Loucy (cell line): ENCODE measurements around the gene ATP9A.
"Not testable (repeated sequence)": the region's sequence is repeated elsewhere in the genome, so short reads cannot be mapped to it uniquely, and the experiment has no call there.

Experiments
- H2AFZ ChIP-seq: fragments of 200-600 bp; sonication (generic); 2 replicates; pipeline ENCODE4 v1.6.0; 2016; ENCODE audit warnings: antibody characterized with exemption, mild to moderate bottlenecking, low read length, moderate library complexity
- H3F3A ChIP-seq: fragments of 200-600 bp; 2 replicates; pipeline ENCODE4 v1.6.0; 2016; ENCODE audit warnings: antibody characterized with exemption, low read depth, mild to moderate bottlenecking
- H3K27me3 ChIP-seq: fragments of 200-600 bp; sonication (generic); 2 replicates; pipeline ENCODE4 v1.6.1; 2014; ENCODE audit warnings: low read length, mild to moderate bottlenecking; ENCODE audit not compliant: insufficient read depth, poor library complexity, severe bottlenecking
- H3K36me3 ChIP-seq: fragments of 200-600 bp; sonication (generic); 2 replicates; pipeline ENCODE4 v1.6.1; 2016; ENCODE audit warnings: low read length; ENCODE audit not compliant: insufficient read depth
- H3K4me1 ChIP-seq: fragments of 200-600 bp; sonication (generic); 2 replicates; pipeline ENCODE4 v1.5.1; 2014; ENCODE audit warnings: low read length, mild to moderate bottlenecking; ENCODE audit not compliant: insufficient read depth, poor library complexity, severe bottlenecking
- H3K4me2 ChIP-seq: fragments of 200-600 bp; sonication (generic); 2 replicates; pipeline ENCODE4 v1.6.0; 2014; ENCODE audit warnings: antibody characterized with exemption, low read length, low read depth, mild to moderate bottlenecking; ENCODE audit not compliant: poor library complexity, severe bottlenecking
- H3K4me3 ChIP-seq: fragments of 200-600 bp; sonication (generic); 2 replicates; pipeline ENCODE4 v1.5.1; 2014; ENCODE audit warnings: low read length, mild to moderate bottlenecking, mixed read lengths; ENCODE audit not compliant: poor library complexity, severe bottlenecking
- H3K79me2 ChIP-seq: fragments of 200-600 bp; sonication (generic); 2 replicates; pipeline ENCODE4 v1.6.1; 2014; ENCODE audit warnings: low read length; ENCODE audit not compliant: insufficient read depth
- H3K9ac ChIP-seq: fragments of 200-600 bp; sonication (generic); 2 replicates; pipeline ENCODE4 v1.6.0; 2014; ENCODE audit warnings: mild to moderate bottlenecking, low read depth, low read length, moderate library complexity; ENCODE audit not compliant: poor library complexity, severe bottlenecking
- H3K9me2 ChIP-seq: fragments of 200-600 bp; sonication (generic); replicated peaks from 2 replicates; pipeline ENCODE4 v1.6.1; 2016; ENCODE audit warnings: low read depth, low read length, mixed read lengths
- H3K9me3 ChIP-seq: fragments of 200-600 bp; sonication (generic); 2 replicates; pipeline ENCODE4 v1.6.1; 2014; ENCODE audit warnings: mild to moderate bottlenecking, antibody characterized with exemption, low read length, low read depth; ENCODE audit not compliant: insufficient read depth
- H4K20me1 ChIP-seq: fragments of 200-600 bp; sonication (generic); 2 replicates; pipeline ENCODE4 v1.6.0; 2014; ENCODE audit warnings: antibody characterized with exemption, low read length, mild to moderate bottlenecking; ENCODE audit not compliant: insufficient read depth, poor library complexity, severe bottlenecking
- CTCF ChIP-seq: fragments of 200-600 bp; sonication (generic); conservative IDR thresholded peaks from 2 replicates; pipeline ENCODE4 v1.5.1; 2014; ENCODE audit warnings: mild to moderate bottlenecking, antibody characterized with exemption, low read length
- EZH2phosphoT487 ChIP-seq: fragments of 200-600 bp; IDR thresholded peaks from 2 replicates; pipeline ENCODE4 v1.6.1; 2018; ENCODE audit warnings: antibody characterized with exemption, mild to moderate bottlenecking, moderate library complexity, borderline replicate concordance

Gene ATP9A

DNA sequence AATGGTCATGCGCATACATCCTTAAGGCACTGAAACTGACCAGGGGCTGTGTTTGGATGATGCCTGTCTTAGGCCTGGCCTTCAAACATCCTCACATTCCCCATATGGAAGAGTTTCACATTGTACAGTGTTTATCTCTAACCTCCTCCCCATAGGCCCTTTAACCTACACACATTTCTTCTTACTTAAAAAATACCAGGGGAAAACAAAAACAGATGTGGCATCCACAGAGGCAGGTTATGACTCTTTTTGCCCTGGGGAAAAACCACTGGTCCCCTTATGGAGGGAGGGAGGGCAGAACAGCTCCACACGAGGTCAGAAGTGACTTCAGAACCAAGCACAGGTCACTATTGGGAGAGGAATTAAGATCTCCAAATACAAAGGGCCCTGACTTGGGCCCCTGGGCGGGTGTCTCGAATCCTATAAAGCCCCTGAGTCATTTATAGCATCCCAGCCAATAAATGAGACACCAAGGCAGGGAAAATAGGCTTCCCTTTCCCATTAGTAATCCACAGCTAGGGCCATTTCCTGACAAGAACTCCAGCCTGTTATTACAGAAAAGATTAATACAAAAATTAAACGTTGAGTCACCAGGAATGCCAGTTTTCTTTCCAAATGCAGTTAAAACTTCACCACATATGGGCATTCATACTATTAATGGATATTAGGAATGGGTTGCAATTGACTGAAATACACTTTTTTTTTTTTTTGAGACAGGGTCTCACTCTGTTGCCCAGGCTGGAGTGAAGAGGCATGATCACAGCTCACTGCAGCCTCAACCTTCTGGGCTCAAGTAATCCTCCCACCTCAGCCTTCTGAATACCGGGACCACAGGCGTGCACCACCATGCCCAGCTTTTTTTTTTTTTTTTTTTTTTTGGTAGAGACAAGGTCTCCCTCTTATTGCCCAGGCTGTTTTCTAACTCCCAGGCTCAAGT, 107.2 kb downstream of the ATP9A start:
- Histone ChIP-seq H3K36me3 (peaks cover 62% of the 10 kb centered on the region), H3K4me1 (peaks cover 23% of the 10 kb centered on the region), H3K9ac (peak overlapping the region; percentile 14), H3K27me3 (no peaks in the 10 kb centered on the region), H4K20me1 (peaks cover 16% of the 10 kb centered on the region), H3K4me2 (peak overlapping the region; percentile 0), H2AFZ (no peak overlapping the region), H3K9me3 (no peaks in the 10 kb centered on the region), H3K4me3 (no peak overlapping the region), H3K9me2 (no peaks in the 10 kb centered on the region), H3K79me2 (peaks cover 25% of the 10 kb centered on the region), H3F3A (no peaks in the 10 kb centered on the region; the same call in 1 of the 2 replicates)
- TF ChIP-seq CTCF (no peak), EZH2phosphoT487 (no peak)

GRCh38 chr20:51659491-51660050, 108.6 kb downstream of the ATP9A start:
- H3K79me2 ChIP-seq = peaks cover 32% of the 10 kb centered on the region
- no peaks in the 10 kb centered on the region; the same call in 1 of the 2 replicates for H3F3A ChIP-seq
- H3K9ac ChIP-seq = no peak overlapping the region
- peaks cover 66% of the 10 kb centered on the region for H3K36me3 ChIP-seq
- no peaks in the 10 kb centered on the region for H3K9me2 ChIP-seq
- TF ChIP-seq CTCF = no peak
- no peak for TF ChIP-seq EZH2phosphoT487
- no peak overlapping the region for H3K4me3 ChIP-seq
- H3K4me2 ChIP-seq = no peak overlapping the region
- no peak overlapping the region for H2AFZ ChIP-seq
- peaks cover 23% of the 10 kb centered on the region for H3K4me1 ChIP-seq
- H3K9me3 ChIP-seq = no peaks in the 10 kb centered on the region
- H4K20me1 ChIP-seq = peaks cover 16% of the 10 kb centered on the region
- H3K27me3 ChIP-seq = no peaks in the 10 kb centered on the region

DNA sequence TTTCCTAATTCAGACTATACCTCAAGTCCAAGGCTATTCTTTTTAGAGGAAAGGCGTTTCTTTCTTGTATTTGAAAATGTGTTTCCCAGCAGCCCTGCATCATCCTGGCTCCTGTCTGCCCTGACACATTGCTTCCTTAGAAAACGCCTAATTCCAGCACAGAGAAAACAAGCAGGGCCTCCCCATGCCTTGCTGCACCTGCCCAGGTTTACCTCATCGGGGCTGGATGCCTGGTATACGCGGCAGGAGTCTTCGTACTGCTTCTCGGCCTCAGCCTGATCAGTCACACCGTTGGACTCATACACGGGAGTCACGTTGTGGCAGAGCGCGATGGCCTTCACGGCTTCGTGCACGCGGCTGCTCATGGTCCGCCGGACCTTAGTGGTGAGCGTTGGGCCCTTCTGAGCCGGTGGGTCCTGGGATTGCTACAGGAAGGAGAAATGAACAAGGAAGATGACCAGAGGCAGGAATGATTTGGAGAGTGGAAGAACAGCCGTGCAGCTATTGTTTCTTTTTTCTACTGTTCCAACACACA, 111.4 kb downstream of the ATP9A start:
- no peaks in the 10 kb centered on the region; the same call in 1 of the 2 replicates for H3F3A ChIP-seq
- H3K79me2 ChIP-seq = peaks cover 57% of the 10 kb centered on the region
- H4K20me1 ChIP-seq = peaks cover 23% of the 10 kb centered on the region
- TF ChIP-seq CTCF = no peak
- TF ChIP-seq EZH2phosphoT487 = no peak
- H3K27me3 ChIP-seq = no peaks in the 10 kb centered on the region
- peaks cover 28% of the 10 kb centered on the region for H3K4me1 ChIP-seq
- H3K9ac ChIP-seq = no peak overlapping the region
- no peak overlapping the region for H3K4me3 ChIP-seq
- H3K9me3 ChIP-seq = no peaks in the 10 kb centered on the region
- H3K9me2 ChIP-seq = no peaks in the 10 kb centered on the region
- peaks cover 79% of the 10 kb centered on the region for H3K36me3 ChIP-seq
- no peak overlapping the region for H2AFZ ChIP-seq
- H3K4me2 ChIP-seq = no peak overlapping the region

DNA sequence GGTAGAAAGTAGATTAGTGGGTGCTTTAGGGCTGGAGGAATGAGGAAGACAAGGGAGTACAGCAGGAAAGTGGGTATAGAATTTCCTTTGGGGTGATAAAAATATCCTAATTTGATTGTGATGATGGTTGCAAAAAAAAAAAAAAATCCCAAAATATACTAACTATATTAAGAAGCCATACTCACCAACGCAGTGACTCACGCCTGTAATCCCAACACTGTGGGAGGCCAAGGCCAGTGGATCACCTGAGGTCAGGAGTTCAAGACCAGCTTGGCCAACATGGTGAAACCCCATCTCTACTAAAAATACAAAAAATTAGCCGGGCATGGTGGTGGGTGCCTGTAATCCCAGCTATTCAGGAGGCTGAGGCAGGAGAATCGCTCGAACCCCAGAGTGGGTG, 112.1 kb downstream of the ATP9A start:
- peaks cover 82% of the 10 kb centered on the region for H3K36me3 ChIP-seq

More for the DNA sequence above, 112.1 kb downstream of the ATP9A start:
- H3K27me3 ChIP-seq, H3K9me3 ChIP-seq, H3F3A ChIP-seq, H3K4me3 ChIP-seq, H3K4me2 ChIP-seq, H2AFZ ChIP-seq, H3K9ac ChIP-seq, H3K9me2 ChIP-seq: not testable (repeated sequence)
- H3K79me2 ChIP-seq = peaks cover 55% of the 10 kb centered on the region
- H4K20me1 ChIP-seq = peaks cover 21% of the 10 kb centered on the region
- H3K4me1 ChIP-seq = peaks cover 28% of the 10 kb centered on the region
